Measurements from ENCODE around the gene LTBP1.
"Not testable (repeated sequence)": the region's sequence is repeated elsewhere in the genome, so short reads cannot be mapped to it uniquely, and the experiment has no call there.

LTBP1 gene

DNA sequence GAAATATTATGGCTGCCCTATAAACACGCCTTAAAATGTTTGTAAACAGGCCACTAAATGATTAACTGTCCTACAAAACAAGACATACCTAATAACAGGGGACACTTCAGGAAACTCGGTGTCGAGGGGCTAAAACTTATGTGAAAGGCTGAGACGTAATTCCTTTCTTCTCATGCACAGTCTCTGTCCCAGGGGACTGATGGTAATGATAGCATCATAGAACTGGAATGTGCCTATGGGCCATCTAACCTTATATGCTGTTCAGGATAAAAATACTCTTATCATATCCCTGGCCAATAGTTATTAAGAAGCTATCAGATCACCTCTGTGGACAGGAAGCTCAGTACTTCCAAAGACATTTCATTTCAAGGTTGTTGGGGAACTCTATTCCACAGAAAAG lies 277.1 kb downstream of the LTBP1 start:
- H3K4me3 ChIP-seq (ENCODE audit: low read depth, low read length): no peak overlapping the region
- CTCF ChIA-PET: no interaction called here
- POLR2A ChIA-PET: no interaction called here
- TF ChIP-seq, protein P1, sequence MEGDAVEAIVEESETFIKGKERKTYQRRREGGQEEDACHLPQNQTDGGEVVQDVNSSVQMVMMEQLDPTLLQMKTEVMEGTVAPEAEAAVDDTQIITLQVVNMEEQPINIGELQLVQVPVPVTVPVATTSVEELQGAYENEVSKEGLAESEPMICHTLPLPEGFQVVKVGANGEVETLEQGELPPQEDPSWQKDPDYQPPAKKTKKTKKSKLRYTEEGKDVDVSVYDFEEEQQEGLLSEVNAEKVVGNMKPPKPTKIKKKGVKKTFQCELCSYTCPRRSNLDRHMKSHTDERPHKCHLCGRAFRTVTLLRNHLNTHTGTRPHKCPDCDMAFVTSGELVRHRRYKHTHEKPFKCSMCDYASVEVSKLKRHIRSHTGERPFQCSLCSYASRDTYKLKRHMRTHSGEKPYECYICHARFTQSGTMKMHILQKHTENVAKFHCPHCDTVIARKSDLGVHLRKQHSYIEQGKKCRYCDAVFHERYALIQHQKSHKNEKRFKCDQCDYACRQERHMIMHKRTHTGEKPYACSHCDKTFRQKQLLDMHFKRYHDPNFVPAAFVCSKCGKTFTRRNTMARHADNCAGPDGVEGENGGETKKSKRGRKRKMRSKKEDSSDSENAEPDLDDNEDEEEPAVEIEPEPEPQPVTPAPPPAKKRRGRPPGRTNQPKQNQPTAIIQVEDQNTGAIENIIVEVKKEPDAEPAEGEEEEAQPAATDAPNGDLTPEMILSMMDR (IDR thresholded peaks at IDR 0.05; ENCODE audit: insufficient read depth, low read length, missing control alignments): no peak
- no peak for DNase-seq (ENCODE audit: low read depth, low spot score)

DNA sequence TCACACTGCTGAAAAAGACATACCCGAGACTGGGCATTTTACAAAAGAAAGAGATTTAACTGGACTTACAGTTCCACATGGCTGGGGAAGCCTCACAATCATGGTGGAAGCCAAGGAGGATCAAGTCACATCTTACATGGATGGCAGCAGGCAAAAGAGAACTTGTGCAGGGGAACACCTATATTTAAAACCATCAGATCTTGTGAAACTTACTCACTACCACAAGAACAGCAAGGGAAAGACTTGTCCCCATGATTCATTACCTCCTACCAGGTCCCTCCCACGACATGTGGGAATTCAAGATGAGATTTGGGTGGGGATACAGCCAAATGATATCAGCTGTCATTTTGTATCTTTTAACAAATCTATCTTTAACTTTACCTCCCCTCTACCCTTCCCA lies 278.6 kb downstream of the LTBP1 start:
- no peak for DNase-seq (ENCODE audit: low read depth, low spot score)
- CTCF ChIA-PET: no interaction called here
- TF ChIP-seq, protein P1 (IDR thresholded peaks at IDR 0.05; ENCODE audit: insufficient read depth, low read length, missing control alignments): no peak
- no peak overlapping the region for H3K4me3 ChIP-seq (ENCODE audit: low read depth, low read length)
- POLR2A ChIA-PET: no interaction called here

- no peak overlapping the region for H3K4me3 ChIP-seq (ENCODE audit: low read depth, low read length)
- TF ChIP-seq, protein P1 (IDR thresholded peaks at IDR 0.05; ENCODE audit: insufficient read depth, low read length, missing control alignments): no peak
- POLR2A ChIA-PET: no interaction called here
- CTCF ChIA-PET: no interaction called here
- no peak for DNase-seq (ENCODE audit: low read depth, low spot score)
These were observed 279.8 kb downstream of the LTBP1 start for GRCh38 chr2:33226546-33226945.

- TF ChIP-seq, protein P1 (IDR thresholded peaks at IDR 0.05; ENCODE audit: insufficient read depth, low read length, missing control alignments): no peak
- CTCF ChIA-PET: interaction anchor here (0.9 to 1.1 kb wide), 2 partner anchors 9 to 11 kb away, joined by 3 read pairs; no protein-coding TSS in a partner anchor
- POLR2A ChIA-PET: interaction anchor here (1.8 kb wide), 1 partner anchor 19 kb away, joined by 4 read pairs; no protein-coding TSS in a partner anchor
- no peak overlapping the region for H3K4me3 ChIP-seq (ENCODE audit: low read depth, low read length)
- no peak for DNase-seq (ENCODE audit: low read depth, low spot score)
These were observed 282.9 kb downstream of the LTBP1 start for GRCh38 chr2:33229646-33230045.

- ChIA-PET CTCF (interaction anchor here (0.9 to 1.1 kb wide), 2 partner anchors 9 to 11 kb away, joined by 3 read pairs; no protein-coding TSS in a partner anchor), POLR2A (interaction anchor here (0.6 to 1.8 kb wide), 2 partner anchors 20 to 157 kb away, joined by 3 to 4 read pairs; no protein-coding TSS in a partner anchor)
- no peak for DNase-seq (ENCODE audit: low read depth, low spot score)
- TF ChIP-seq, protein P1 (IDR thresholded peaks at IDR 0.05; ENCODE audit: insufficient read depth, low read length, missing control alignments): no peak
- no peak overlapping the region for H3K4me3 ChIP-seq (ENCODE audit: low read depth, low read length)
These were observed 283.4 kb downstream of the LTBP1 start for GRCh38 chr2:33230195-33230594.

GRCh38 chr2:33230842-33231241 lies 284.1 kb downstream of the LTBP1 start:
- CTCF ChIA-PET: interaction anchor here (1.0 to 1.1 kb wide), 2 partner anchors 8 to 10 kb away, joined by 3 read pairs; no protein-coding TSS in a partner anchor
- TF ChIP-seq, protein P1 (IDR thresholded peaks at IDR 0.05; ENCODE audit: insufficient read depth, low read length, missing control alignments): no peak
- POLR2A ChIA-PET: interaction anchor here (0.6 to 1.8 kb wide), 2 partner anchors 20 to 158 kb away, joined by 3 to 4 read pairs; no protein-coding TSS in a partner anchor
- H3K4me3 ChIP-seq (ENCODE audit: low read depth, low read length): no peak overlapping the region
- no peak for DNase-seq (ENCODE audit: low read depth, low spot score)

DNA sequence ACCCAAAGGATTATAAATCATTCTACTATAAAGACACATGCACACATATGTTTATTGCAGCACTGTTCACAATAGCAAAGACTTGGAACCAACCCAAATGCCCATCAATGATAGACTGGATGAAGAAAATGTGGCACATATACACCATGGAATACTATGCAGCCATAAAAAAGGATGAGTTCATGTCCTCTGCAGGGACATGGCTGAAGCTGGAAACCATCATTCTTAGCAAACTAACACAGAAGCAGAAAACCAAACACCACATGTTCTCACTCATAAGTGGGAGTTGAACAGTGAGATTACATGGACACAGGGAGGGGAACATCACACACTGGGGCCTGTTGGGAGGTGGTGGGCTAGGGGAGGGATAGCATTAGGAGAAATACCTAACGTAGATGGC lies 288.8 kb downstream of the LTBP1 start:
- H3K4me3 ChIP-seq (ENCODE audit: low read depth, low read length); CTCF ChIA-PET; DNase-seq (ENCODE audit: low read depth, low spot score); POLR2A ChIA-PET: not testable (repeated sequence)
